Bronchial smooth muscle cell (primary cell): ENCODE data around the gene SCTR. TPM values are rescaled to one million over a fixed set of nuclear protein-coding genes. Genes with fewer than 3 reads are reported as not detected.

Source experiments
- total RNA-seq: library from RNA; depleted of rRNA; stranded (reverse); fragments of >200 nt; gene quantifications from 2 replicates; pipeline ENCODE4 v1.2.1, GENCODE V29; 2014

The SCTR gene
- total RNA-seq = not detected in 2 replicates

GRCh38 chr2:119523952-119524694, at the start of gene SCTR:
TSS of gene SCTR (minus strand) at chr2:119524483. CDS start at chr2:119524226, 257 bp downstream.

GRCh38 chr2:119544075-119544938, 20.0 kb upstream of the SCTR start, which contains the start of gene CFAP221:
TSS of gene CFAP221 (plus strand) at chr2:119544449. CDS start at chr2:119546132, 1,683 bp downstream.

GRCh38 chr2:119431155-119431975, 92.9 kb downstream of the SCTR start, which contains the start of gene TMEM37:
TSS of gene TMEM37 (plus strand) at chr2:119431854. CDS start at chr2:119431904, 50 bp downstream.

Other genes starting within 250 kb of the SCTR start
- 11.0 and 11.7 TPM in 2 replicates for gene C2orf76, start 157.6 kb downstream of the SCTR start, total RNA-seq
- 101 and 116 TPM in 2 replicates for gene DBI, start 157.5 kb downstream of the SCTR start, total RNA-seq
- gene TMEM37, start 92.6 kb downstream of the SCTR start, total RNA-seq = 0.32 and 0.60 TPM in 2 replicates
- gene CFAP221, start 20.0 kb upstream of the SCTR start, total RNA-seq = not detected in 2 replicates
- 3.7 and 6.1 TPM in 2 replicates for gene TMEM177, start 154.7 kb upstream of the SCTR start, total RNA-seq
- gene PTPN4, start 235.4 kb upstream of the SCTR start, total RNA-seq = 16.4 and 21.6 TPM in 2 replicates